ENCODE data around the gene TRIM56.

GRCh38 chr7:101084865-101085161, 468 bp upstream of the TRIM56 start:
- TF ChIP-seq EZH2phosphoT487 (IDR thresholded peaks at IDR 0.05; ENCODE audit: insufficient read depth, low read depth) = no peak
- no peak for TF ChIP-seq EZH2 (IDR thresholded peaks at IDR 0.05; ENCODE audit: insufficient read depth, poor library complexity, severe bottlenecking)
